ENCODE results near the gene MBNL1. TPM values are rescaled to one million over a fixed set of nuclear protein-coding genes. Genes with fewer than 3 reads are reported as not detected.

MBNL1 gene
- total RNA-seq, 4 donors from 2014 or later: 353 to 653 (median 495) TPM

DNA sequence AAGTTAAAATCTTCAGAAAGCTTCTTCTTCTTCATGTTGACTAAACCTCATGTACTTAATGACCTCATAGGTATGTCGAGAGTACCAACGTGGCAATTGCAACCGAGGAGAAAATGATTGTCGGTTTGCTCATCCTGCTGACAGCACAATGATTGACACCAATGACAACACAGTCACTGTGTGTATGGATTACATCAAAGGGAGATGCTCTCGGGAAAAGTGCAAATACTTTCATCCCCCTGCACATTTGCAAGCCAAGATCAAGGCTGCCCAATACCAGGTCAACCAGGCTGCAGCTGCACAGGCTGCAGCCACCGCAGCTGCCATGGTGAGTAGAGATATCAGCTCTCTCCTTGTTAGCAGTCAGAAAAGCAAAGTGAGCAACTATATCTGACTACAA, 176.5 kb downstream of the MBNL1 start:
- WGBS, 2 donors: 71 to 76% methylated on average over 6 of the region's 6 CpGs
- H3K4me3 ChIP-seq: no peak overlapping the region
- no peak overlapping the region for H3K27ac ChIP-seq
- TF ChIP-seq, protein P1, sequence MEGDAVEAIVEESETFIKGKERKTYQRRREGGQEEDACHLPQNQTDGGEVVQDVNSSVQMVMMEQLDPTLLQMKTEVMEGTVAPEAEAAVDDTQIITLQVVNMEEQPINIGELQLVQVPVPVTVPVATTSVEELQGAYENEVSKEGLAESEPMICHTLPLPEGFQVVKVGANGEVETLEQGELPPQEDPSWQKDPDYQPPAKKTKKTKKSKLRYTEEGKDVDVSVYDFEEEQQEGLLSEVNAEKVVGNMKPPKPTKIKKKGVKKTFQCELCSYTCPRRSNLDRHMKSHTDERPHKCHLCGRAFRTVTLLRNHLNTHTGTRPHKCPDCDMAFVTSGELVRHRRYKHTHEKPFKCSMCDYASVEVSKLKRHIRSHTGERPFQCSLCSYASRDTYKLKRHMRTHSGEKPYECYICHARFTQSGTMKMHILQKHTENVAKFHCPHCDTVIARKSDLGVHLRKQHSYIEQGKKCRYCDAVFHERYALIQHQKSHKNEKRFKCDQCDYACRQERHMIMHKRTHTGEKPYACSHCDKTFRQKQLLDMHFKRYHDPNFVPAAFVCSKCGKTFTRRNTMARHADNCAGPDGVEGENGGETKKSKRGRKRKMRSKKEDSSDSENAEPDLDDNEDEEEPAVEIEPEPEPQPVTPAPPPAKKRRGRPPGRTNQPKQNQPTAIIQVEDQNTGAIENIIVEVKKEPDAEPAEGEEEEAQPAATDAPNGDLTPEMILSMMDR (IDR thresholded peaks at IDR 0.05): no peak
- no peak for TF ChIP-seq POLR2A (IDR thresholded peaks at IDR 0.05)
- H3K36me3 ChIP-seq: peaks cover 0 to 5% (median 0%) of the 10 kb centered on the region in 3 donors
- H3K27me3 ChIP-seq: no peaks in the 10 kb centered on the region
- H3K4me1 ChIP-seq: peaks cover 0 to 87% (median 27%) of the 10 kb centered on the region in 4 donors
- DNase-seq (ENCODE audit: low spot score in 2 of 2): no peak
- no peaks in the 10 kb centered on the region for H3K9me3 ChIP-seq

DNA sequence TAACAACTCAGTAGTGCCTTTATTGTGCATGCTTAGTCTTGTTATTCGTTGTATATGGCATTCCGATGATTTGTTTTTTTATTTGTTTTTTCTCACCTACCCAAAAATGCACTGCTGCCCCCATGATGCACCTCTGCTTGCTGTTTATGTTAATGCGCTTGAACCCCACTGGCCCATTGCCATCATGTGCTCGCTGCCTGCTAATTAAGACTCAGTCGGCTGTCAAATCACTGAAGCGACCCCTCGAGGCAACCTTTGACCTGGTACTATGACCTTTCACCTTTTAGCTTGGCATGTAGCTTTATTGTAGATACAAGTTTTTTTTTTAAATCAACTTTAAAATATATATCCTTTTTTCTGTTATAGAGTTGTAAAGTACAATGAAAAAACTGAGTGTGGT, 177.8 kb downstream of the MBNL1 start:
- WGBS, 2 donors: 43 to 51% methylated on average over 7 of the region's 7 CpGs
- no peaks in the 10 kb centered on the region for H3K27me3 ChIP-seq
- TF ChIP-seq EP300 (IDR thresholded peaks at IDR 0.05) (no peak), POLR2A (IDR thresholded peaks at IDR 0.05) (no peak)
- TF ChIP-seq, protein P1 (IDR thresholded peaks at IDR 0.05): no peak
- H3K36me3 ChIP-seq: peaks cover 0 to 11% (median 0%) of the 10 kb centered on the region in 3 donors
- peaks cover 0 to 85% (median 27%) of the 10 kb centered on the region in 4 donors for H3K4me1 ChIP-seq
- H3K4me3 ChIP-seq: no peak overlapping the region
- DNase-seq (ENCODE audit: low spot score in 2 of 2): no peak
- H3K27ac ChIP-seq: peak overlapping the region in 1 of 4 donors; percentile 74
- no peaks in the 10 kb centered on the region for H3K9me3 ChIP-seq

DNA sequence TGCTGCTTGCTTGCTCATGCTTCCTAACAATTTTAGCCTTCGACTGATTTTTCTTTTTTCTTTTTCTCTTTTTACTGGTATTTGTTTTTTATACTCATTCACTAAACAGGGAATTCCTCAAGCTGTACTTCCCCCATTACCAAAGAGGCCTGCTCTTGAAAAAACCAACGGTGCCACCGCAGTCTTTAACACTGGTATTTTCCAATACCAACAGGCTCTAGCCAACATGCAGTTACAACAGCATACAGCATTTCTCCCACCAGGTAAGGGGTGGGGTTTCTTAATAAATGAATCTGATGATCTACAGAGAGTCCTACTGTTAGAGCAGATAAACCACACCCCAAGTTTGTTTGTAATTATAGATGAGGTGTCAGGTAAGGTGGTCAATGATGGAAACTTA, 178.8 kb downstream of the MBNL1 start:
- Histone ChIP-seq H3K27me3 (no peaks in the 10 kb centered on the region), H3K36me3 (peaks cover 0 to 14% (median 0%) of the 10 kb centered on the region in 3 donors), H3K4me3 (no peak overlapping the region), H3K27ac (peak overlapping the region in 1 of 4 donors; percentile 12), H3K9me3 (no peaks in the 10 kb centered on the region), H3K4me1 (peaks cover 0 to 75% (median 24%) of the 10 kb centered on the region in 4 donors)
- TF ChIP-seq POLR2A (IDR thresholded peaks at IDR 0.05): no peak
- TF ChIP-seq, protein P1 (IDR thresholded peaks at IDR 0.05): no peak
- TF ChIP-seq EP300 (IDR thresholded peaks at IDR 0.05): no peak
- 76 to 83% methylated on average over 3 of the region's 3 CpGs for WGBS, 2 donors
- DNase-seq (ENCODE audit: low spot score in 2 of 2): no peak

DNA sequence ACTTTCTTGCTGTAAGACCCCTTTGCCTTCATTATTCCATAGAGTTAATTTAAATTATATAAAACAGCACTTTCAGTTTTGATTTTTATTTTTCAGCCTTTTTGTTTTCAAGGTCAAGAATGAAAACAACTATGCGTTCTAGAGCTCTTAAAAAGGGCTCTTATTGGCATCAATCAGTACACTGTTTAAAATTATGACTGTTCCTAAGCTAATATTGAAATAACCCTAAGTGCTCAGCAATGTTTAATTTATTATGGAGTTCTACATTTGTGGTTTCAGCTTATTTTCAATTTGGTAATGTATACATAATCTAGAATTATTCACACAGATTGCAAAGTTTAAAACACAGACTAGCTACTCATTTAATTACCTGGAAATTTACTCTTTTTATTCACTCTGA, 179.4 kb downstream of the MBNL1 start:
- no peak overlapping the region for H3K27ac ChIP-seq
- H3K27me3 ChIP-seq: no peaks in the 10 kb centered on the region
- WGBS, 2 donors: 38 to 40% methylated on average over 1 of the region's 1 CpG
- TF ChIP-seq, protein P1 (IDR thresholded peaks at IDR 0.05): no peak
- TF ChIP-seq EP300 (IDR thresholded peaks at IDR 0.05): no peak
- no peak for TF ChIP-seq POLR2A (IDR thresholded peaks at IDR 0.05)
- H3K9me3 ChIP-seq: no peaks in the 10 kb centered on the region
- peaks cover 0 to 18% (median 0%) of the 10 kb centered on the region in 3 donors for H3K36me3 ChIP-seq
- no peak overlapping the region for H3K4me3 ChIP-seq
- H3K4me1 ChIP-seq: peaks cover 0 to 73% (median 18%) of the 10 kb centered on the region in 4 donors
- no peak for DNase-seq (ENCODE audit: low spot score in 2 of 2)

DNA sequence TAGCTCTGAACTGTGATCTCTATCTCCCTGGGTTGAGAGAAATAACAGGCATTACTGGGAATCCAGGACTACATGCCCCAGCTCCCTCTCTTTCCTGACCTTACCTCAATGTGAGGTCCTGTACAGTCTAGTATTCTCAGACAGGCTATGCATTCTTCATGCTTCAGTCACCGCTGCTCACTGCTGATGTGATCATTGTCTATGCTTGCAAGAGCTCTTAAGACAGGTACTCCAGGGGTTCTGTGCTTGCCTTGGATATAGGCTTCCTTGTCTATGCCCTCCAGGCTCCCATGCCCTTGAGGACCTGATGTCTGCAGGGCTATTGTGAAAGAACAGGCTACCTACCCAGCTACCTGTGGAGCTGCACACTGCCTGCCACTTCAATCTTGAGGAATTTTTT, 183.6 kb downstream of the MBNL1 start:
- no peak for DNase-seq (ENCODE audit: low spot score in 2 of 2)
- Histone ChIP-seq H3K36me3 (peaks cover 0 to 23% (median 0%) of the 10 kb centered on the region in 3 donors), H3K9me3 (no peaks in the 10 kb centered on the region), H3K27me3 (no peaks in the 10 kb centered on the region), H3K4me3 (no peak overlapping the region), H3K4me1 (peaks cover 0 to 63% (median 4%) of the 10 kb centered on the region in 4 donors), H3K27ac (no peak overlapping the region)
- WGBS, 2 donors: 86 to 88% methylated on average over 1 of the region's 1 CpG
- TF ChIP-seq EP300 (IDR thresholded peaks at IDR 0.05): no peak
- TF ChIP-seq POLR2A (IDR thresholded peaks at IDR 0.05): no peak
- TF ChIP-seq, protein P1 (IDR thresholded peaks at IDR 0.05): no peak

Measured in tibial nerve (tissue), 4 donors.